Measurements from ENCODE around the gene MRE11. TPM values are rescaled to one million over a fixed set of nuclear protein-coding genes. Genes with fewer than 3 reads are reported as not detected.

The MRE11 gene
- total RNA-seq, 3 donors from 2014 or later, result 15.3 to 18.0 (median 16.9) TPM

- no peak overlapping the region for H3K4me3 ChIP-seq
- H3K4me1 ChIP-seq (ENCODE audit: low read depth), result no peaks in the 10 kb centered on the region
- H3K9me3 ChIP-seq, result no peaks in the 10 kb centered on the region
- no peaks in the 10 kb centered on the region for H3K36me3 ChIP-seq (ENCODE audit: low read depth)
- DNase-seq, result no peak
- TF ChIP-seq CTCF (IDR thresholded peaks at IDR 0.05), result no peak
- intact Hi-C loops (cut with DNase I, micrococcal nuclease), result no loop called here
- ATAC-seq, result no peak
Measured at GRCh38 chr11:94481342-94481741, 12.3 kb downstream of the MRE11 start.

GRCh38 chr11:94477624-94478023, 16.0 kb downstream of the MRE11 start:
- intact Hi-C loops (cut with DNase I, micrococcal nuclease), result no loop called here
- no peak for DNase-seq
- no peak overlapping the region for H3K4me3 ChIP-seq

DNA sequence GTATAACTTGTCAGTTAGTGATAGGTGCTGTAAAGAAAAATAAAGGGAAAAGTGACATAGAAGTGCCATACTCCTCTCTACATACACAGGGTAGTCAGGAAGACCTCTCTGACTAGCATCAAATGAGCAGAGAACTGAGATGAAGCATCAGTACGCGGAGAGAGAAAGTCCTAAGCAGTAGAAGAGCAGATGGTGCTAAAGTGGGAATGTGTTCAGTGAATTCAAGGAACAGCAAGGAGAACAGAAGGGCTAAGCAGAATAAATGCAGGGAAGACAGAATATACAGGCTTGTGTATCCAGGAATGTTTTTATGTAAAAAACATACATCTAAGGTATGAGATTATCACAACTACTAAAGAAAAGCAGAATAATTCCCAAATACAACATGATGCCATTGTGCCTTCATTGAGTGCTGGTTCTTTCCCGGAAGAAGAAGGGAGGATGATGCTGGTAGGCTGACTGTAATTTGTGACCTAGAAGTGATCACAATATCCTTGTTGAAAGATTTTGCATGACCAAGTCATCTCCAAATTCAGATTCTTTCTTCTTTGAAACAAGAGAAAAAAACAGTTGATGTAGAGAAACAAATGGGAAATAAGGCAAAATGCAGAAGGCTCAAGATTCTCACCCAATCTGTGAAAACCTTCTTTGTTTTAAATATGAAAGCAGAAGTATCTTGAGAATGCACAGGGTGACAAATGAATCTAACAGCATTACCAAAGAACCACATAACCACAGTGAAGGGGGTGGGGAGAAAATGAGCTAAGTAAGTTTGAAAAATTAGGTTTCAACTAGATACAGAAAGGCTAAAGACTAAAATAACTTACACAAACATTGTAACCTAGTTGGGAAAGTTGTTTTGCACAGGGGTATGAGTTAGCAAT, 20.5 kb downstream of the MRE11 start:
- H3K36me3 ChIP-seq (ENCODE audit: low read depth), result no peaks in the 10 kb centered on the region
- no peak for TF ChIP-seq CTCF (IDR thresholded peaks at IDR 0.05)
- no peak overlapping the region for H3K4me3 ChIP-seq
- intact Hi-C loops (cut with DNase I, micrococcal nuclease), result no loop called here
- no peaks in the 10 kb centered on the region for H3K4me1 ChIP-seq (ENCODE audit: low read depth)
- ATAC-seq (peak; percentile 25), DNase-seq (peak in 1 of 3 donors; percentile 39)
- H3K9me3 ChIP-seq, result no peaks in the 10 kb centered on the region

More at GRCh38 chr11:94477624-94478023, 16.0 kb downstream of the MRE11 start:
- Histone ChIP-seq H3K9me3 (no peaks in the 10 kb centered on the region), H3K4me1 (ENCODE audit: low read depth) (no peaks in the 10 kb centered on the region), H3K36me3 (ENCODE audit: low read depth) (no peaks in the 10 kb centered on the region)
- no peak for ATAC-seq
- TF ChIP-seq CTCF (IDR thresholded peaks at IDR 0.05), result no peak

DNA sequence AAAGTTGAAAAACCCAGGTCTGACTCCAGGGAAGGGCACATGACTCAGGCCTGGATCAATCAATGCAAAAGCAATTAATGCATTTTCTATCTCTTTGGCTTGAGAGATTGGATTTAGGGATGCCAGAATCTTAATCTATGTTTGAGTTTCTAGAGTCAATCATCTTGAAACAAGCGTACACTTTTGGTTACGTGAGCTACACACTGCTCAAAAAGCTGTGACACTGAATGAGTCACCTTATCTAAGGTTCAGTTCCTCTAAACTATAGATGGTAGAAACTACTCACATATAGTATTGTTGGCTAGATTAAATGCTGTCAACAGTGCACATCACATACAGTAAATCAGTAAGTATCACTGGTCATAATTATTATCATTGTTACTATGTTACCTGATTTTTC, 24.2 kb downstream of the MRE11 start:
- ATAC-seq (no peak), DNase-seq (no peak)
- H3K4me1 ChIP-seq (ENCODE audit: low read depth), result no peaks in the 10 kb centered on the region
- intact Hi-C loops (cut with DNase I, micrococcal nuclease), result no loop called here
- H3K36me3 ChIP-seq (ENCODE audit: low read depth), result no peaks in the 10 kb centered on the region
- H3K4me3 ChIP-seq, result no peak overlapping the region
- TF ChIP-seq CTCF (IDR thresholded peaks at IDR 0.05), result no peak
- no peaks in the 10 kb centered on the region for H3K9me3 ChIP-seq

GRCh38 chr11:94459576-94459975, 34.1 kb downstream of the MRE11 start:
- ATAC-seq, result no peak
- Histone ChIP-seq H3K4me3 (no peak overlapping the region), H3K36me3 (ENCODE audit: low read depth) (no peaks in the 10 kb centered on the region), H3K4me1 (ENCODE audit: low read depth) (no peaks in the 10 kb centered on the region), H3K9me3 (no peaks in the 10 kb centered on the region)
- TF ChIP-seq CTCF (IDR thresholded peaks at IDR 0.05), result no peak
- intact Hi-C loops (cut with DNase I, micrococcal nuclease), result no loop called here
- DNase-seq, result no peak

Data from mucosa of descending colon (tissue), 3 donors.